Panc1 (cell line): ENCODE results near the gene RPN1. TPM values are rescaled to one million over a fixed set of nuclear protein-coding genes. Genes with fewer than 3 reads are reported as not detected.

Experiments used
- ATAC-seq: fragments of 200-7000 bp; cut with Tn5 transposase; 2 replicates; pipeline ENCODE4 v1.9.1; 2020; ENCODE audit warnings: mild to moderate bottlenecking, moderate library complexity
- BruUV-seq: library from RNA; stranded (reverse); fragments of 400-500 nt; replicated peaks from 2 replicates; lab custom pipeline; 2021; lab: Mats Ljungman, UMichigan
- CTCF ChIA-PET: fragments of 300-600 bp; sonication (Branson Sonifier 250); formaldehyde crosslinking; loops from one replicate; lab custom pipeline; 2022; ENCODE audit warnings: antibody characterized with exemption; lab: Charles Lee
- POLR2A ChIA-PET: fragments of 300-600 bp; sonication (Branson Sonifier 250); formaldehyde crosslinking; loops from one replicate; lab custom pipeline; 2022; ENCODE audit warnings: antibody characterized with exemption; lab: Charles Lee
- DNase-seq: peaks from one replicate; pipeline ENCODE4 v3.0.0-alpha.2; 2010; ENCODE audit warnings: low read depth, low spot score
- H3K27ac ChIP-seq: 2 replicates; pipeline ENCODE4 v1.5.1; 2011; ENCODE audit warnings: mild to moderate bottlenecking, low read length, inconsistent platforms
- H3K27me3 ChIP-seq: fragments of 200-500 bp; sonication (Bioruptor generic); 2 replicates; pipeline ENCODE4 v1.6.0; 2014; ENCODE audit warnings: low read length, inconsistent platforms; ENCODE audit not compliant: control insufficient read depth, insufficient read depth
- H3K36me3 ChIP-seq: fragments of 200-500 bp; sonication (Bioruptor generic); 2 replicates; pipeline ENCODE4 v1.5.1; 2014; ENCODE audit warnings: inconsistent platforms, mild to moderate bottlenecking, low read length, moderate library complexity; ENCODE audit not compliant: control insufficient read depth, insufficient read depth
- H3K4me1 ChIP-seq: 2 replicates; pipeline ENCODE4 v1.5.1; 2011; ENCODE audit warnings: inconsistent platforms, mild to moderate bottlenecking, low read length, moderate library complexity; ENCODE audit not compliant: control insufficient read depth, insufficient read depth
- H3K4me3 ChIP-seq, 2 experiments: 2 replicates each; pipeline ENCODE4 v1.5.1; 2011 to 2012; ENCODE audit warnings: low read depth in 2 of 2, low read length in 2 of 2, mild to moderate bottlenecking in 2 of 2, inconsistent platforms in 1 of 2, moderate library complexity in 1 of 2
- H3K9me3 ChIP-seq: fragments of 200-500 bp; sonication (Bioruptor generic); 2 replicates; pipeline ENCODE4 v1.5.1; 2014; ENCODE audit warnings: low read depth, mild to moderate bottlenecking, inconsistent platforms, low read length, moderate library complexity; ENCODE audit not compliant: control insufficient read depth, insufficient read depth
- CTCF ChIP-seq: fragments of 450-650 bp; IDR thresholded peaks from 2 replicates; pipeline ENCODE4 v1.5.1; 2017; ENCODE audit warnings: mild to moderate bottlenecking
- POLR2AphosphoS5 ChIP-seq: IDR thresholded peaks from 2 replicates; pipeline ENCODE4 v1.6.1; 2012; ENCODE audit warnings: mild to moderate bottlenecking, low read depth, low read length, moderate library complexity
- SIN3A ChIP-seq: IDR thresholded peaks from 2 replicates; pipeline ENCODE4 v1.6.1; 2012; ENCODE audit warnings: low read depth, mild to moderate bottlenecking, low read length, moderate library complexity, borderline replicate concordance; ENCODE audit not compliant: insufficient read depth
- TCF7L2 ChIP-seq: IDR thresholded peaks from 2 replicates; pipeline ENCODE4 v1.6.1; 2011; ENCODE audit warnings: mild to moderate bottlenecking, low read depth, low read length, inconsistent platforms
- in situ Hi-C: cut with HindIII; loops from 2 replicates; pipeline ENCODE4 v1.10.0; 2016; ENCODE audit warnings: low sequenced_read_pairs, low pct_unique_long_range_greater_than_20kb
- intact Hi-C: fragments of 100-400 bp; cut with micrococcal nuclease; formaldehyde crosslinking; loops from one replicate; pipeline ENCODE4 v1.10.0; 2022; ENCODE audit not compliant: unreplicated experiment
- total RNA-seq: library from RNA; stranded (reverse); gene quantifications from one replicate; pipeline ENCODE4 v1.2.1, GENCODE V29; 2021; ENCODE audit not compliant: unreplicated experiment
- TF ChIP-seq, protein P1 (sequence below), 2 experiments: IDR thresholded peaks; 2 replicates each; pipeline ENCODE4 v1.6.1; 2011 to 2012; ENCODE audit warnings: low read depth in 2 of 2, control low read depth in 1 of 2, low read length in 1 of 2, mild to moderate bottlenecking in 1 of 2, moderate library complexity in 1 of 2; ENCODE audit not compliant: insufficient read depth in 1 of 2

RPN1 gene
- total RNA-seq, 1 experiment from 2014 or later = 320 TPM

- no peak for TF ChIP-seq SIN3A
- TF ChIP-seq TCF7L2 = no peak
- TF ChIP-seq CTCF = no peak
- Histone ChIP-seq H3K9me3 (no peaks in the 10 kb centered on the region), H3K27me3 (no peaks in the 10 kb centered on the region), H3K27ac (no peak overlapping the region), H3K4me1 (no peaks in the 10 kb centered on the region), H3K36me3 (no peaks in the 10 kb centered on the region), H3K4me3 (no peak overlapping the region)
- in situ Hi-C loops = no loop called here
- no peak for DNase-seq
- no TSS peak for BruUV-seq
- ChIA-PET POLR2A (no interaction called here), CTCF (no interaction called here)
- ATAC-seq = no peak
- intact Hi-C loops = no loop called here
Observed at GRCh38 chr3:128613083-128613829, 37.4 kb downstream of the RPN1 start.

DNA sequence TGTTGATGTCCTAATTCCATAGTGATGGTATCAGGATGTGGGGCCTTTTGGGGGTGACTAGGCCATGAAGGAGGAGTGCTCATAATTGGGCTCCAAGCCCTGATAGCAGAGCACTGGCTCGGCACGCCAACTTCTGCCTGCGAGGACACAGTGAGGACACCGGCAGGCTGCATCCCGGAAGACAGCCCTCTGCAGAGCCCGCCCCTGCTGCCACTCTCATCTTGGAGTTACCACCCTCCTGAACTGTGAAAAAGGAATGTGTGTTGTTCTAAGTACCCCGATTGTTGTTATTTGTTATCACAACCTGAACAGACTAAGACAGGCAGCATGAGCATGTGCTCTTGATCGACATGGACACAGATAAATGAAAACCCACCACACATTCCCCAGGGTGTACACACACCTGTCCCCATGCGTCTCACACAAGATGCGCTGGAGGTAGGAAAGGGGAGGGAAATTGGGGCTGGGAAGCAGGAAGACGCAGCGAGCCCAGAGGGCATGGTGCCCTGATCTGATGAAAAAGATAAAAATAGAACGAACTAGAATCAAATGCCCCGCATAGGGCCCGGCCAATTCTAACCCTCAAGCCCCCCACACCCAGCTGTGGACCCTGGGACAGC, 40.1 kb downstream of the RPN1 start:
- no peak overlapping the region for H3K27ac ChIP-seq
- no peaks in the 10 kb centered on the region for H3K36me3 ChIP-seq
- H3K9me3 ChIP-seq = no peaks in the 10 kb centered on the region
- DNase-seq (no peak), ATAC-seq (no peak)
- H3K27me3 ChIP-seq = no peaks in the 10 kb centered on the region
- no TSS peak for BruUV-seq
- CTCF ChIA-PET = no interaction called here
- intact Hi-C loops = no loop called here
- in situ Hi-C loops = no loop called here
- H3K4me1 ChIP-seq = 0 out of 2 replicates have a peak, but pooled peaks cover 3% of the 10 kb centered on the region
- POLR2A ChIA-PET = no interaction called here
- no peak overlapping the region for H3K4me3 ChIP-seq
- TF ChIP-seq SIN3A = no peak
- TF ChIP-seq POLR2AphosphoS5 = no peak
- no peak for TF ChIP-seq CTCF
- TF ChIP-seq, protein P1, sequence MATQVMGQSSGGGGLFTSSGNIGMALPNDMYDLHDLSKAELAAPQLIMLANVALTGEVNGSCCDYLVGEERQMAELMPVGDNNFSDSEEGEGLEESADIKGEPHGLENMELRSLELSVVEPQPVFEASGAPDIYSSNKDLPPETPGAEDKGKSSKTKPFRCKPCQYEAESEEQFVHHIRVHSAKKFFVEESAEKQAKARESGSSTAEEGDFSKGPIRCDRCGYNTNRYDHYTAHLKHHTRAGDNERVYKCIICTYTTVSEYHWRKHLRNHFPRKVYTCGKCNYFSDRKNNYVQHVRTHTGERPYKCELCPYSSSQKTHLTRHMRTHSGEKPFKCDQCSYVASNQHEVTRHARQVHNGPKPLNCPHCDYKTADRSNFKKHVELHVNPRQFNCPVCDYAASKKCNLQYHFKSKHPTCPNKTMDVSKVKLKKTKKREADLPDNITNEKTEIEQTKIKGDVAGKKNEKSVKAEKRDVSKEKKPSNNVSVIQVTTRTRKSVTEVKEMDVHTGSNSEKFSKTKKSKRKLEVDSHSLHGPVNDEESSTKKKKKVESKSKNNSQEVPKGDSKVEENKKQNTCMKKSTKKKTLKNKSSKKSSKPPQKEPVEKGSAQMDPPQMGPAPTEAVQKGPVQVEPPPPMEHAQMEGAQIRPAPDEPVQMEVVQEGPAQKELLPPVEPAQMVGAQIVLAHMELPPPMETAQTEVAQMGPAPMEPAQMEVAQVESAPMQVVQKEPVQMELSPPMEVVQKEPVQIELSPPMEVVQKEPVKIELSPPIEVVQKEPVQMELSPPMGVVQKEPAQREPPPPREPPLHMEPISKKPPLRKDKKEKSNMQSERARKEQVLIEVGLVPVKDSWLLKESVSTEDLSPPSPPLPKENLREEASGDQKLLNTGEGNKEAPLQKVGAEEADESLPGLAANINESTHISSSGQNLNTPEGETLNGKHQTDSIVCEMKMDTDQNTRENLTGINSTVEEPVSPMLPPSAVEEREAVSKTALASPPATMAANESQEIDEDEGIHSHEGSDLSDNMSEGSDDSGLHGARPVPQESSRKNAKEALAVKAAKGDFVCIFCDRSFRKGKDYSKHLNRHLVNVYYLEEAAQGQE (IDR thresholded peaks at IDR 0.05; ENCODE audit: insufficient read depth in 1 of 2, low read depth in 2 of 2, low read length in 1 of 2) = no peak
- no peak for TF ChIP-seq TCF7L2
